GM18505 (cell line): Measurements from ENCODE around the gene ZBP1.

ENCODE experiments used
- ATAC-seq: cut with Tn5 transposase; IDR thresholded peaks from one replicate; pipeline ENCODE4 v1.9.1; 2021; ENCODE audit not compliant: unreplicated experiment
- POLR2A ChIP-seq: IDR thresholded peaks from 4 replicates; pipeline ENCODE4 v1.6.1; 2011; ENCODE audit warnings: borderline replicate concordance; ENCODE audit not compliant: insufficient read depth, insufficient read length; ENCODE audit errors: extremely low read depth

ZBP1 gene

GRCh38 chr20:57613481-57613921 is 6.7 kb downstream of the ZBP1 start:
- ATAC-seq, result no peak
- no peak for TF ChIP-seq POLR2A

- ATAC-seq, result no peak
- TF ChIP-seq POLR2A, result no peak
These were observed 7.3 kb downstream of the ZBP1 start for GRCh38 chr20:57612916-57613315.

GRCh38 chr20:57612436-57612835 is 7.8 kb downstream of the ZBP1 start:
- no peak for TF ChIP-seq POLR2A
- no peak for ATAC-seq

GRCh38 chr20:57611586-57612311 is 8.5 kb downstream of the ZBP1 start:
- no peak for TF ChIP-seq POLR2A
- ATAC-seq, result no peak

GRCh38 chr20:57610261-57610952 is 9.8 kb downstream of the ZBP1 start:
- TF ChIP-seq POLR2A, result no peak
- ATAC-seq, result no peak

GRCh38 chr20:57609842-57610167 is 10.4 kb downstream of the ZBP1 start:
- no peak for TF ChIP-seq POLR2A
- no peak for ATAC-seq

- ATAC-seq, result no peak
- no peak for TF ChIP-seq POLR2A
These were observed 11.0 kb downstream of the ZBP1 start for GRCh38 chr20:57609086-57609841.

GRCh38 chr20:57608516-57608915 is 11.7 kb downstream of the ZBP1 start:
- TF ChIP-seq POLR2A, result no peak
- no peak for ATAC-seq

GRCh38 chr20:57605878-57606277 is 14.3 kb downstream of the ZBP1 start:
- ATAC-seq, result no peak
- TF ChIP-seq POLR2A, result no peak

GRCh38 chr20:57605045-57605444 is 15.2 kb downstream of the ZBP1 start:
- ATAC-seq, result no peak
- TF ChIP-seq POLR2A, result no peak

GRCh38 chr20:57603120-57603519 is 17.1 kb downstream of the ZBP1 start:
- TF ChIP-seq POLR2A, result no peak
- no peak for ATAC-seq

GRCh38 chr20:57601737-57602136 is 18.5 kb downstream of the ZBP1 start:
- no peak for TF ChIP-seq POLR2A
- no peak for ATAC-seq

GRCh38 chr20:57601211-57601570 is 19.0 kb downstream of the ZBP1 start:
- TF ChIP-seq POLR2A, result no peak
- ATAC-seq, result no peak

GRCh38 chr20:57600320-57601210 is 19.7 kb downstream of the ZBP1 start:
- TF ChIP-seq POLR2A, result no peak
- no peak for ATAC-seq

GRCh38 chr20:57598491-57598890 is 21.7 kb downstream of the ZBP1 start:
- no peak for ATAC-seq
- no peak for TF ChIP-seq POLR2A
